ENCODE results near the gene ZACN.

- TF ChIP-seq, protein P1, sequence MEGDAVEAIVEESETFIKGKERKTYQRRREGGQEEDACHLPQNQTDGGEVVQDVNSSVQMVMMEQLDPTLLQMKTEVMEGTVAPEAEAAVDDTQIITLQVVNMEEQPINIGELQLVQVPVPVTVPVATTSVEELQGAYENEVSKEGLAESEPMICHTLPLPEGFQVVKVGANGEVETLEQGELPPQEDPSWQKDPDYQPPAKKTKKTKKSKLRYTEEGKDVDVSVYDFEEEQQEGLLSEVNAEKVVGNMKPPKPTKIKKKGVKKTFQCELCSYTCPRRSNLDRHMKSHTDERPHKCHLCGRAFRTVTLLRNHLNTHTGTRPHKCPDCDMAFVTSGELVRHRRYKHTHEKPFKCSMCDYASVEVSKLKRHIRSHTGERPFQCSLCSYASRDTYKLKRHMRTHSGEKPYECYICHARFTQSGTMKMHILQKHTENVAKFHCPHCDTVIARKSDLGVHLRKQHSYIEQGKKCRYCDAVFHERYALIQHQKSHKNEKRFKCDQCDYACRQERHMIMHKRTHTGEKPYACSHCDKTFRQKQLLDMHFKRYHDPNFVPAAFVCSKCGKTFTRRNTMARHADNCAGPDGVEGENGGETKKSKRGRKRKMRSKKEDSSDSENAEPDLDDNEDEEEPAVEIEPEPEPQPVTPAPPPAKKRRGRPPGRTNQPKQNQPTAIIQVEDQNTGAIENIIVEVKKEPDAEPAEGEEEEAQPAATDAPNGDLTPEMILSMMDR (IDR thresholded peaks at IDR 0.05): no peak
- TF ChIP-seq RCOR1 (IDR thresholded peaks at IDR 0.05; ENCODE audit: low read length) (no peak), NRF1 (IDR thresholded peaks at IDR 0.05; ENCODE audit: low read depth, low read length) (no peak), FOSL2 (IDR thresholded peaks at IDR 0.05; ENCODE audit: borderline replicate concordance, low read depth) (no peak), GABPA (IDR thresholded peaks at IDR 0.05; ENCODE audit: low read depth) (no peak), POLR2AphosphoS5 (IDR thresholded peaks at IDR 0.05; ENCODE audit: low read depth, low read length) (no peak), EZH2phosphoT487 (IDR thresholded peaks at IDR 0.05; ENCODE audit: borderline replicate concordance, low read depth) (no peak), EP300 (IDR thresholded peaks at IDR 0.05; ENCODE audit: borderline replicate concordance in 1 of 2, low read depth in 1 of 2, low read length in 1 of 2) (no peak), YY1 (IDR thresholded peaks at IDR 0.05; ENCODE audit: low read depth) (no peak), TAF1 (IDR thresholded peaks at IDR 0.05; ENCODE audit: borderline replicate concordance, low read depth, low read length) (no peak), ELF1 (IDR thresholded peaks at IDR 0.05) (no peak), MAX (IDR thresholded peaks at IDR 0.05; ENCODE audit: low read depth) (no peak), CHD2 (IDR thresholded peaks at IDR 0.05; ENCODE audit: low read length, partially characterized antibody) (no peak)
Measured at GRCh38 chr17:76106703-76107102, 27.7 kb downstream of the ZACN start.
